Duodenal mucosa (tissue), 2 donors: Measurements from ENCODE around the gene KRTAP15-1.

Source experiments
- H3K27ac ChIP-seq: one replicate; pipeline ENCODE4 v1.7.0; 2013; ENCODE audit warnings: low read depth, low read length
- H3K27me3 ChIP-seq, 2 donors: one replicate each; pipeline ENCODE4 v1.7.0; 2013; ENCODE audit warnings: low read length in 2 of 2, control low read depth in 1 of 2; ENCODE audit not compliant: insufficient read depth in 2 of 2, control insufficient read depth in 1 of 2
- H3K36me3 ChIP-seq, 2 donors: one replicate each; pipeline ENCODE4 v1.7.0; 2013; ENCODE audit warnings: low read length in 2 of 2, control low read depth in 1 of 2; ENCODE audit not compliant: insufficient read depth in 2 of 2, control insufficient read depth in 1 of 2
- H3K4me1 ChIP-seq, 2 donors: one replicate each; pipeline ENCODE4 v1.7.0; 2013; ENCODE audit warnings: low read length in 2 of 2, control low read depth in 1 of 2; ENCODE audit not compliant: insufficient read depth in 2 of 2, control insufficient read depth in 1 of 2
- H3K4me3 ChIP-seq, 2 donors: one replicate each; pipeline ENCODE4 v1.7.0; 2013; ENCODE audit warnings: low read length in 2 of 2, low read depth in 1 of 2
- H3K9ac ChIP-seq, 2 donors: one replicate each; pipeline ENCODE4 v1.7.0; 2013; ENCODE audit warnings: low read length in 2 of 2, low read depth in 1 of 2
- H3K9me3 ChIP-seq, 2 donors: one replicate each; pipeline ENCODE4 v1.7.0; 2013; ENCODE audit warnings: low read length in 2 of 2, control low read depth in 1 of 2; ENCODE audit not compliant: control insufficient read depth in 1 of 2

Gene KRTAP15-1

GRCh38 chr21:30437010-30437565, 3.0 kb upstream of the KRTAP15-1 start:
- H3K36me3 ChIP-seq, result no peaks in the 10 kb centered on the region
- no peaks in the 10 kb centered on the region for H3K27me3 ChIP-seq
- no peaks in the 10 kb centered on the region for H3K4me1 ChIP-seq
- no peak overlapping the region for H3K27ac ChIP-seq
- no peak overlapping the region for H3K4me3 ChIP-seq
- no peak overlapping the region for H3K9ac ChIP-seq
- peaks cover 0 to 11% of the 10 kb centered on the region in 2 donors for H3K9me3 ChIP-seq

DNA sequence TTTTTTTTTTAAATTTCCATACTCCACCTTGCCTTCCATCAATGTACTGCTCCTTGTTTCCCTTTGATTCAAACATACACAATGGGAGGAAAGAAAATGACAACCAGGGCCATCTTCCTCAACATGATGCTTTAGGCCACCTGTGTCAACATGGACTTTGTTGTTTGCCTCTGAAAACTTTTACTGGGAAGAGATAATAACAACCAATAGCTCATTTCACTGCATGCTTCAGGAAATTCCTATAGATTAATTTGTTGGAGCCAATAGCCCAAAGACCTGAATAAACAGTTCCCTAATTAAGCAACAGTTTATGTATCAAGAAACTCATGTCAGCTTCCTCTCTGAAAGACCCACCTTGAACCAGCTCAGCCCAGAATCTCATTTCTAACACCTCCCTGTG, 3.2 kb downstream of the KRTAP15-1 start:
- Histone ChIP-seq H3K9ac (no peak overlapping the region), H3K27ac (no peak overlapping the region), H3K9me3 (peaks cover 0 to 14% of the 10 kb centered on the region in 2 donors), H3K4me3 (no peak overlapping the region), H3K36me3 (no peaks in the 10 kb centered on the region), H3K27me3 (no peaks in the 10 kb centered on the region), H3K4me1 (no peaks in the 10 kb centered on the region)

GRCh38 chr21:30444204-30444603, 4.1 kb downstream of the KRTAP15-1 start:
- Histone ChIP-seq H3K4me3 (no peak overlapping the region), H3K4me1 (no peaks in the 10 kb centered on the region), H3K36me3 (no peaks in the 10 kb centered on the region), H3K27ac (no peak overlapping the region), H3K9ac (no peak overlapping the region), H3K9me3 (peaks cover 0 to 14% of the 10 kb centered on the region in 2 donors), H3K27me3 (no peaks in the 10 kb centered on the region)

GRCh38 chr21:30447056-30447455, 7.0 kb downstream of the KRTAP15-1 start:
- Histone ChIP-seq H3K27me3 (no peaks in the 10 kb centered on the region), H3K9ac (no peak overlapping the region), H3K4me3 (no peak overlapping the region), H3K9me3 (peaks cover 0 to 9% of the 10 kb centered on the region in 2 donors), H3K36me3 (no peaks in the 10 kb centered on the region), H3K27ac (no peak overlapping the region), H3K4me1 (no peaks in the 10 kb centered on the region)

GRCh38 chr21:30448514-30448913, 8.4 kb downstream of the KRTAP15-1 start:
- Histone ChIP-seq H3K27me3 (no peaks in the 10 kb centered on the region), H3K36me3 (no peaks in the 10 kb centered on the region), H3K9ac (no peak overlapping the region), H3K27ac (no peak overlapping the region), H3K4me1 (no peaks in the 10 kb centered on the region), H3K9me3 (peaks cover 0 to 9% of the 10 kb centered on the region in 2 donors), H3K4me3 (no peak overlapping the region)

DNA sequence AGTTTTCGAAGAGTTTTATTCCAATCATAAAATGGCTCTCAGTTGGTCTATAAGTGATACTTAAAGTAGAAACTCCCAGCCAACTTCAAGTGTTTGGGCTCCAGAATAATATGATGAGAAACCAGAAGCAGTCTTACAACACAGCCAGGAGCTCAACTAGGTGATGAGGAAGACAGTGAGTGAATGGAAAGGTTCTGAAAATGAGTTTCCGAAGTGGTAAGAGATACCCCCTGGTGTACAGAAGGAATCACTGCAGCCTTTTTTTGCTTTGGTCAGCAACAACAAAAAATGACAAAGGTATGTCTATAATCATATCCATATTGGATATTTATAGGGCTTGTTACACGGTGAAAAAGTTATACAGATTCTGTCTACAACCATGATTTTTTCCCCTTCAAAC, 23.6 kb downstream of the KRTAP15-1 start:
- H3K9me3 ChIP-seq, result no peaks in the 10 kb centered on the region

DNA sequence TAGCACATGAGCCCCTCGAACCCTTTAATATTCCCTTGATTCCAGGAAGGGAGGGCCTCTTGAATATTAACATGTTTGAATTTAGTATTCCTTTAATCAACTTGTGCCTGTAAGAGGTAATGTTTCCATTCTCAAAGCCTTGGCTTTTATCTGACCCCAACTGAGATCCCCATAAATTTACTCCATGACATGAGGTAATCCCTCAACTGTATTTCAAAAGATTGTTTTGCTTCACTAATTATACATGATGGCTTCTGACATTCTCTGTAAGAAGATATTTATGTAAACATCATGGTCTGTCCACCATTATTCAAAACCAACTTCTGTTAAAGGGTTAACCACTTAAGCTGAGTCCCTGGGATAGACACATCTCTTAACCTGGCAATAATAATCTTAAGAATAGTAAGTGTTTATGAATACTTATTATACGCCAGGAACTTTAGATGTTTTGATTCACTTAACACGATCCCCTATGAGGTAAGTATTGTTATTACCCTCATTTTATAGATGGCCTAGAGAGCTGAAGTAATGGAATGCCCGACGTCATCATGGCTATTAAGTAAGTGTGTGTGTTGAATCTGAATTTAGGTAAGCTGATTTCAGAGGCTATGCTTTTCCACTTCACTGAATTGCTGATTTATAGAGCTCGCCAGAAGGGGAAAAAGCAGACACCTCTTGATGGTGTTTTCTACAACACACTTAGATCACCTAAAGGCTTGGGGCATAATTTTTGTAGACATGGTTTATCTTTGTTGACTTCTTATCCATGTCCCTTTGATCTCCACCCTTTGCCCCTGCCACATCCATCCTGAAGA, 29.0 kb downstream of the KRTAP15-1 start:
- Histone ChIP-seq H3K27me3 (no peaks in the 10 kb centered on the region), H3K27ac (no peak overlapping the region), H3K9me3 (peaks cover 0 to 5% of the 10 kb centered on the region in 2 donors), H3K9ac (no peak overlapping the region), H3K4me1 (no peaks in the 10 kb centered on the region), H3K4me3 (no peak overlapping the region), H3K36me3 (no peaks in the 10 kb centered on the region)

More for the DNA sequence above, 23.6 kb downstream of the KRTAP15-1 start:
- H3K27me3 ChIP-seq, result no peaks in the 10 kb centered on the region
- H3K36me3 ChIP-seq, result no peaks in the 10 kb centered on the region
- no peaks in the 10 kb centered on the region for H3K4me1 ChIP-seq
- H3K27ac ChIP-seq, result no peak overlapping the region
- H3K4me3 ChIP-seq, result no peak overlapping the region
- no peak overlapping the region for H3K9ac ChIP-seq

- Histone ChIP-seq H3K27ac (no peak overlapping the region), H3K36me3 (no peaks in the 10 kb centered on the region), H3K4me3 (no peak overlapping the region), H3K9ac (no peak overlapping the region), H3K9me3 (peaks cover 2 to 14% of the 10 kb centered on the region in 2 donors), H3K27me3 (no peaks in the 10 kb centered on the region), H3K4me1 (no peaks in the 10 kb centered on the region)
These were observed 37.9 kb downstream of the KRTAP15-1 start for GRCh38 chr21:30478004-30478403.

DNA sequence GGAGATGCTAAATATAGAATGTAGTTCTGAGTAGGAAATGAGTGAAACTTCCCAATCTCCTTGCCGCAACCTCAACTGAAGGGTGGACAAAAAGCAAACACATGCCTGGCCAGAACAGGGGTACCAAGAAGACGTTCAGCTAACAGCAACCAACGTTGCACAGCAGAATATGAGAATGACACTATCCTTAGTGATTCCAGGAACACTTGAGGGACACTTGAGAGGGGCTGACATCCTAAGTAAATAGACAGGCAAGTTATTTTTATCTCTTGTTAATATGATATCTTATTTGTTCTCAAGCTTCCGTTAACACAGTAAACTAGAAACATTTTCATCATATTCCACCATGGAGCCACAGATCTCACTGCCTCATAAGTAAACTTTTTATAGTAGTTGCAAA, 39.2 kb downstream of the KRTAP15-1 start:
- H3K36me3 ChIP-seq, result no peaks in the 10 kb centered on the region
- no peaks in the 10 kb centered on the region for H3K27me3 ChIP-seq
- no peak overlapping the region for H3K4me3 ChIP-seq
- H3K27ac ChIP-seq, result no peak overlapping the region
- no peak overlapping the region for H3K9ac ChIP-seq
- peaks cover 2 to 14% of the 10 kb centered on the region in 2 donors for H3K9me3 ChIP-seq
- no peaks in the 10 kb centered on the region for H3K4me1 ChIP-seq

GRCh38 chr21:30480145-30480544, 40.1 kb downstream of the KRTAP15-1 start, which contains the start of gene KRTAP19-1:
Gene KRTAP19-1, minus strand, starts transcription at chr21:30480367. Its CDS starts 50 bp downstream, at chr21:30480317.
- Histone ChIP-seq H3K27me3 (no peaks in the 10 kb centered on the region), H3K27ac (no peak within 1 kb of the TSS), H3K9ac (no peak within 1 kb of the TSS), H3K9me3 (peaks cover 2 to 19% of the 10 kb centered on the region in 2 donors), H3K4me1 (no peaks in the 10 kb centered on the region), H3K36me3 (no peaks in the 10 kb centered on the region), H3K4me3 (no peak within 1 kb of the TSS)
